Spleen (tissue), 7 donors: ENCODE data around the gene NPPB.

ENCODE experiments used
- POLR2A ChIP-seq, 3 donors: fragments of 450-650 bp; IDR thresholded peaks; one replicate each; pipeline ENCODE4 v1.5.1; 2017; ENCODE audit warnings: antibody characterized with exemption in 3 of 3, mild to moderate bottlenecking in 1 of 3
- POLR2AphosphoS5 ChIP-seq, 3 donors: sonication (generic); formaldehyde crosslinking; IDR thresholded peaks; one replicate each; pipeline ENCODE4 v1.5.1; 2017; ENCODE audit warnings: antibody characterized with exemption in 3 of 3
- TF ChIP-seq, protein P1 (sequence below), 11 experiments: fragments of 200-600 bp in 7 of 11; fragments of 450-650 bp in 4 of 11; sonication (generic) in 4 of 11; IDR thresholded peaks in 8 of 11; conservative IDR thresholded peaks in 3 of 11; 1 replicate in 7 of 11; 2 replicates in 4 of 11; pipeline versions ENCODE4 v1.4.0 to v1.8.0; 2016 to 2021; ENCODE audit warnings: antibody characterized with exemption in 11 of 11, inconsistent platforms in 4 of 11, mild to moderate bottlenecking in 1 of 11
- donor health status: DM: no; HTN: no; CAD: no; lungs with moderate emphysema.
- donor health status: DM: no; HTN: no; CAD: no.
- donor health status: DM: no; HTN: no; CAD: no.

DNA sequence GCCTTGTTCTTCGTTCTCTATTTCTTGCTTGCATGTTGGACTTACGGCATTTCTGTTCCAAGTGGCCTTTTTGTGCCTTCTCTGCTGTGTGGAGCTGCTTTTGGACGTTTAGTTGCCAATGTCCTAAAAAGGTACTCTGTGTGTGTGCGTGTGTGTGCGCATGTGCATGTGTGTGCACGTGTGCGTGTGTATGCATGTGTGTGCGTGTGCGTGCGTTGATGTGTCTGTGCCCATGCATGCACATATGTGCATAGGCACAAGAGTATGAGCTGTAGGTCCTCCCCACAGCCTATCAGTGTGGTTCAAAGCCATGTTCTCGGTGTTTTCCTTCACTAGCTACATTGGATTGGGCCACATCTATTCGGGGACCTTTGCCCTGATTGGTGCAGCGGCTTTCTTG, 24.8 kb downstream of the NPPB start:
- TF ChIP-seq, protein P1, sequence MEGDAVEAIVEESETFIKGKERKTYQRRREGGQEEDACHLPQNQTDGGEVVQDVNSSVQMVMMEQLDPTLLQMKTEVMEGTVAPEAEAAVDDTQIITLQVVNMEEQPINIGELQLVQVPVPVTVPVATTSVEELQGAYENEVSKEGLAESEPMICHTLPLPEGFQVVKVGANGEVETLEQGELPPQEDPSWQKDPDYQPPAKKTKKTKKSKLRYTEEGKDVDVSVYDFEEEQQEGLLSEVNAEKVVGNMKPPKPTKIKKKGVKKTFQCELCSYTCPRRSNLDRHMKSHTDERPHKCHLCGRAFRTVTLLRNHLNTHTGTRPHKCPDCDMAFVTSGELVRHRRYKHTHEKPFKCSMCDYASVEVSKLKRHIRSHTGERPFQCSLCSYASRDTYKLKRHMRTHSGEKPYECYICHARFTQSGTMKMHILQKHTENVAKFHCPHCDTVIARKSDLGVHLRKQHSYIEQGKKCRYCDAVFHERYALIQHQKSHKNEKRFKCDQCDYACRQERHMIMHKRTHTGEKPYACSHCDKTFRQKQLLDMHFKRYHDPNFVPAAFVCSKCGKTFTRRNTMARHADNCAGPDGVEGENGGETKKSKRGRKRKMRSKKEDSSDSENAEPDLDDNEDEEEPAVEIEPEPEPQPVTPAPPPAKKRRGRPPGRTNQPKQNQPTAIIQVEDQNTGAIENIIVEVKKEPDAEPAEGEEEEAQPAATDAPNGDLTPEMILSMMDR (IDR thresholded peaks at IDR 0.05 in 8 of 11, conservative IDR thresholded peaks at IDR 0.05 in 3 of 11): no peak
- no peak for TF ChIP-seq POLR2A (IDR thresholded peaks at IDR 0.05)
- no peak for TF ChIP-seq POLR2AphosphoS5 (IDR thresholded peaks at IDR 0.05)
